ENCODE data around the gene PTPRK.

DNA sequence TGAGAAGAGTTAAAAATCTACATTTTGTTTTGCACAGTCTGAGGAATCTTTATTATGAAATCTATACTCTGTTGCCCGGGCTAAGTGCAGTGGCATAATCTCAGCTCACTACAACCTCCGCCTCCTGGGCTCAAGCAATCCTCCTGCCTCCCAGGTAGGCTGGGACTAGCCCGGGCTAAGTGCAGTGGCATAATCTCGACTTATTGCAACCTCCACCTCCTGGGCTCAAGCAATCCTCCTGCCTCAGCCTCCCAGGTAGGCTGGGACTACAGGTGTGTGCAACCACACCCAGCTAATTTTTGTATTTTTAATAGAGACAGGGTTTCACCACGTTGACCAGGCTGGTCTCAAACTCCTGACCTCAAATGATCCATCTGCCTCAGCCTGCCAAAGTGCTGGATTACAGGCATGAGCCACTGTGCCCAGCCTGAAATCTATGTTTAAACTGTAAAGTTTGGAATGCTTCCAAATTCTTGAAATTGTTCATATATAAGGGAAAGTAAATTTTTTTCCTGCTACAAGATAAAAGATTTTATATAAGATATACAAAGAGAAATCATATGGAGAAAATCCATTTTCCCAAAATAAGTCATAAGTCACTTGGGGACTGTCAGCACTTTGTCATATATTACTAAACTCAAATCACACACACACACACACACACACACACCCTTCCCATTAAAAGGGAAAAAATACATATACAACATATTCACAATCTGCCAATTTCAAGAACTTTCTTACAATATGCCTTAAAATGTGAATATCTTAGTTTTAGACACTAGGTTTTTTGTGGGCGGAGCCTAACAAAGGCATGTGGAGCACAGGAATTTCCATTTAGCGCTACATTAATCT lies 19.4 kb downstream of the PTPRK start:
- TF ChIP-seq EZH2phosphoT487 (IDR thresholded peaks at IDR 0.05; ENCODE audit: borderline replicate concordance) (no peak), EGR1 (IDR thresholded peaks at IDR 0.05; ENCODE audit: low read depth) (no peak), YY1 (IDR thresholded peaks at IDR 0.05; ENCODE audit: extremely low read depth, insufficient replicate concordance, low read depth, low read length) (no peak), POLR2A (IDR thresholded peaks at IDR 0.05; ENCODE audit: borderline replicate concordance, extremely low read depth, insufficient read depth, insufficient read length) (no peak)
